ENCODE results near the gene PSMB1.

DNA sequence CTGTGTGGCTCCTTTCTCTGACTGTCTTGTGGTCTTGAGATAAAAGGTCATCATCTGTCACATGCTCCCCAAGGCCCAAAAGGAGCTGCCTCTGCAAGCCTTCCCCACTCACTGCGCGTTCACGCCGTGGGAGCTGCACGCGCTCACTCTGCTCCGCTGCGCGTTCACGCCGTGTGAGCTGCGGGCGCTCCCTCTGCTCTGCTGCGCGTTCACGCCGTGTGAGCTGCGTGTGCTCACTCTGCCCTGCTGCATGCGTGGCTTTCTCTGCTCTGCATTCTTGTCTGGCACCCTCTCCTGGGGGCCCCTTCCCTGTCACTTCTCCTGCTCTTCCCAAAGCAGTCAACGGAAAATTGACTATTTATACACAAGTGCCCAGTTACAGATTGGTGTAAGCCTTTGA lies 42.5 kb downstream of the PSMB1 start:
- TF ChIP-seq POLR2A (IDR thresholded peaks at IDR 0.05; ENCODE audit: low read depth, low read length) (no peak), POLR2AphosphoS5 (IDR thresholded peaks at IDR 0.05; ENCODE audit: insufficient read depth, low read depth, low read length) (no peak), EZH2 (IDR thresholded peaks at IDR 0.05; ENCODE audit: borderline replicate concordance, low read depth, low read length, severe bottlenecking) (no peak), FOS (IDR thresholded peaks at IDR 0.05; ENCODE audit: borderline replicate concordance, insufficient read depth, low read length) (no peak), MYC (IDR thresholded peaks at IDR 0.05; ENCODE audit: low read depth, low read length) (no peak), GATA2 (IDR thresholded peaks at IDR 0.05; ENCODE audit: insufficient read depth, insufficient read length, low read depth, low read length) (no peak), JUN (IDR thresholded peaks at IDR 0.05; ENCODE audit: borderline replicate concordance, insufficient read depth, insufficient read length, low read depth) (no peak)
- TF ChIP-seq, protein P1, sequence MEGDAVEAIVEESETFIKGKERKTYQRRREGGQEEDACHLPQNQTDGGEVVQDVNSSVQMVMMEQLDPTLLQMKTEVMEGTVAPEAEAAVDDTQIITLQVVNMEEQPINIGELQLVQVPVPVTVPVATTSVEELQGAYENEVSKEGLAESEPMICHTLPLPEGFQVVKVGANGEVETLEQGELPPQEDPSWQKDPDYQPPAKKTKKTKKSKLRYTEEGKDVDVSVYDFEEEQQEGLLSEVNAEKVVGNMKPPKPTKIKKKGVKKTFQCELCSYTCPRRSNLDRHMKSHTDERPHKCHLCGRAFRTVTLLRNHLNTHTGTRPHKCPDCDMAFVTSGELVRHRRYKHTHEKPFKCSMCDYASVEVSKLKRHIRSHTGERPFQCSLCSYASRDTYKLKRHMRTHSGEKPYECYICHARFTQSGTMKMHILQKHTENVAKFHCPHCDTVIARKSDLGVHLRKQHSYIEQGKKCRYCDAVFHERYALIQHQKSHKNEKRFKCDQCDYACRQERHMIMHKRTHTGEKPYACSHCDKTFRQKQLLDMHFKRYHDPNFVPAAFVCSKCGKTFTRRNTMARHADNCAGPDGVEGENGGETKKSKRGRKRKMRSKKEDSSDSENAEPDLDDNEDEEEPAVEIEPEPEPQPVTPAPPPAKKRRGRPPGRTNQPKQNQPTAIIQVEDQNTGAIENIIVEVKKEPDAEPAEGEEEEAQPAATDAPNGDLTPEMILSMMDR (IDR thresholded peaks at IDR 0.05; ENCODE audit: extremely low read depth in 1 of 2, insufficient read depth in 1 of 2, low read depth in 1 of 2, low read length in 2 of 2) = no peak
- TF ChIP-seq, protein P2, sequence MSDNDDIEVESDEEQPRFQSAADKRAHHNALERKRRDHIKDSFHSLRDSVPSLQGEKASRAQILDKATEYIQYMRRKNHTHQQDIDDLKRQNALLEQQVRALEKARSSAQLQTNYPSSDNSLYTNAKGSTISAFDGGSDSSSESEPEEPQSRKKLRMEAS (IDR thresholded peaks at IDR 0.05; ENCODE audit: insufficient read depth, insufficient read length) = no peak
